Measurements from ENCODE around the gene THRB. TPM values are rescaled to one million over a fixed set of nuclear protein-coding genes. Genes with fewer than 3 reads are reported as not detected.

THRB gene
- total and polyA plus RNA-seq, 9 of the 15 experiments (the other 6 are each of a cell fraction or from before 2014, with no cell fraction given): 1.7 to 14.9 (median 6.9) TPM

GRCh38 chr3:24259901-24260512, 234.6 kb downstream of the THRB start (continued):
- TF ChIP-seq RBBP5 (IDR thresholded peaks at IDR 0.05; ENCODE audit: borderline replicate concordance, insufficient read depth, low read length, poor library complexity, severe bottlenecking) (no peak), UBTF (IDR thresholded peaks at IDR 0.05; ENCODE audit: borderline replicate concordance in 1 of 2, low read depth in 2 of 2, low read length in 2 of 2) (0 out of 4 replicates have a peak, but pooled peaks of 1 of the 2 experiments have one; percentile 40), MBD2 (IDR thresholded peaks at IDR 0.05; ENCODE audit: borderline replicate concordance, low read depth) (peak; percentile 22; the same call in 1 of the 2 replicates), TRIM24 (IDR thresholded peaks at IDR 0.05) (peak; percentile 10 to 53; a peak in 1 of 4 replicates), TCF3 (CRISPR knock-in tag; IDR thresholded peaks at IDR 0.05) (peak; percentile 80), KAT8 (IDR thresholded peaks at IDR 0.05; ENCODE audit: low read depth) (no peak), CHD2 (IDR thresholded peaks at IDR 0.05; ENCODE audit: low read depth, low read length) (no peak), KDM2B (CRISPR knock-in tag; IDR thresholded peaks at IDR 0.05) (no peak), KDM1A (IDR thresholded peaks at IDR 0.05) (peak; percentile 34 to 43; a peak in 3 of 4 replicates), CBX1 (IDR thresholded peaks at IDR 0.05; ENCODE audit: low read depth) (no peak), MYNN (IDR thresholded peaks at IDR 0.05) (peak; percentile 63; the same call in 1 of the 2 replicates), MYNN (CRISPR knock-in tag; IDR thresholded peaks at IDR 0.05) (no peak), BCOR (IDR thresholded peaks at IDR 0.05) (0 out of 2 replicates have a peak, but pooled peaks have one; percentile 17), CSDE1 (IDR thresholded peaks at IDR 0.05) (no peak), ZNF124 (CRISPR knock-in tag; IDR thresholded peaks at IDR 0.05) (no peak), CCNT2 (IDR thresholded peaks at IDR 0.05; ENCODE audit: borderline replicate concordance, extremely low read depth, insufficient read length, low read depth, low read length) (peak; percentile 32), TOE1 (IDR thresholded peaks at IDR 0.05; ENCODE audit: borderline replicate concordance) (0 out of 2 replicates have a peak, but pooled peaks have one; percentile 29), TOE1 (CRISPR knock-in tag; IDR thresholded peaks at IDR 0.05; ENCODE audit: borderline replicate concordance, low read depth) (no peak)
- TF ChIP-seq, protein P1, sequence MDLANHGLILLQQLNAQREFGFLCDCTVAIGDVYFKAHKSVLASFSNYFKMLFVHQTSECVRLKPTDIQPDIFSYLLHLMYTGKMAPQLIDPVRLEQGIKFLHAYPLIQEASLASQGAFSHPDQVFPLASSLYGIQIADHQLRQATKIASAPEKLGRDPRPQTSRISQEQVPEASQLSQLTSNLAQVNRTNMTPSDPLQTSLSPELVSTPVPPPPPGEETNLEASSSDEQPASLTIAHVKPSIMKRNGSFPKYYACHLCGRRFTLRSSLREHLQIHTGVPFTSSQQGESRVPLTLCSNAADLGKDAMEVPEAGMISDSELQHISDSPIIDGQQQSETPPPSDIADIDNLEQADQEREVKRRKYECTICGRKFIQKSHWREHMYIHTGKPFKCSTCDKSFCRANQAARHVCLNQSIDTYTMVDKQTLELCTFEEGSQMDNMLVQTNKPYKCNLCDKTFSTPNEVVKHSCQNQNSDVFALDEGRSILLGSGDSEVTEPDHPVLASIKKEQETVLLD (IDR thresholded peaks at IDR 0.05): no peak
- TF ChIP-seq, protein P2, sequence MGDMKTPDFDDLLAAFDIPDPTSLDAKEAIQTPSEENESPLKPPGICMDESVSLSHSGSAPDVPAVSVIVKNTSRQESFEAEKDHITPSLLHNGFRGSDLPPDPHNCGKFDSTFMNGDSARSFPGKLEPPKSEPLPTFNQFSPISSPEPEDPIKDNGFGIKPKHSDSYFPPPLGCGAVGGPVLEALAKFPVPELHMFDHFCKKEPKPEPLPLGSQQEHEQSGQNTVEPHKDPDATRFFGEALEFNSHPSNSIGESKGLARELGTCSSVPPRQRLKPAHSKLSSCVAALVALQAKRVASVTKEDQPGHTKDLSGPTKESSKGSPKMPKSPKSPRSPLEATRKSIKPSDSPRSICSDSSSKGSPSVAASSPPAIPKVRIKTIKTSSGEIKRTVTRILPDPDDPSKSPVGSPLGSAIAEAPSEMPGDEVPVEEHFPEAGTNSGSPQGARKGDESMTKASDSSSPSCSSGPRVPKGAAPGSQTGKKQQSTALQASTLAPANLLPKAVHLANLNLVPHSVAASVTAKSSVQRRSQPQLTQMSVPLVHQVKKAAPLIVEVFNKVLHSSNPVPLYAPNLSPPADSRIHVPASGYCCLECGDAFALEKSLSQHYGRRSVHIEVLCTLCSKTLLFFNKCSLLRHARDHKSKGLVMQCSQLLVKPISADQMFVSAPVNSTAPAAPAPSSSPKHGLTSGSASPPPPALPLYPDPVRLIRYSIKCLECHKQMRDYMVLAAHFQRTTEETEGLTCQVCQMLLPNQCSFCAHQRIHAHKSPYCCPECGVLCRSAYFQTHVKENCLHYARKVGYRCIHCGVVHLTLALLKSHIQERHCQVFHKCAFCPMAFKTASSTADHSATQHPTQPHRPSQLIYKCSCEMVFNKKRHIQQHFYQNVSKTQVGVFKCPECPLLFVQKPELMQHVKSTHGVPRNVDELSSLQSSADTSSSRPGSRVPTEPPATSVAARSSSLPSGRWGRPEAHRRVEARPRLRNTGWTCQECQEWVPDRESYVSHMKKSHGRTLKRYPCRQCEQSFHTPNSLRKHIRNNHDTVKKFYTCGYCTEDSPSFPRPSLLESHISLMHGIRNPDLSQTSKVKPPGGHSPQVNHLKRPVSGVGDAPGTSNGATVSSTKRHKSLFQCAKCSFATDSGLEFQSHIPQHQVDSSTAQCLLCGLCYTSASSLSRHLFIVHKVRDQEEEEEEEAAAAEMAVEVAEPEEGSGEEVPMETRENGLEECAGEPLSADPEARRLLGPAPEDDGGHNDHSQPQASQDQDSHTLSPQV (IDR thresholded peaks at IDR 0.05): peak; percentile 51; the same call in 1 of the 2 replicates

Measured in K562 (cell line).